CD4-positive, alpha-beta T cell treated with Interleukin-1 beta for 1 hour (primary cell): Measurements from ENCODE around the gene TANGO2.

Experiments
- DNase-seq, 2 donors: peaks; one replicate each; pipeline ENCODE4 v3.0.0-alpha.2; 2020 to 2022

Gene TANGO2

GRCh38 chr22:20027966-20028854, 7.3 kb downstream of the TANGO2 start:
- peak in 1 of 2 donors; percentile 23 for DNase-seq

DNA sequence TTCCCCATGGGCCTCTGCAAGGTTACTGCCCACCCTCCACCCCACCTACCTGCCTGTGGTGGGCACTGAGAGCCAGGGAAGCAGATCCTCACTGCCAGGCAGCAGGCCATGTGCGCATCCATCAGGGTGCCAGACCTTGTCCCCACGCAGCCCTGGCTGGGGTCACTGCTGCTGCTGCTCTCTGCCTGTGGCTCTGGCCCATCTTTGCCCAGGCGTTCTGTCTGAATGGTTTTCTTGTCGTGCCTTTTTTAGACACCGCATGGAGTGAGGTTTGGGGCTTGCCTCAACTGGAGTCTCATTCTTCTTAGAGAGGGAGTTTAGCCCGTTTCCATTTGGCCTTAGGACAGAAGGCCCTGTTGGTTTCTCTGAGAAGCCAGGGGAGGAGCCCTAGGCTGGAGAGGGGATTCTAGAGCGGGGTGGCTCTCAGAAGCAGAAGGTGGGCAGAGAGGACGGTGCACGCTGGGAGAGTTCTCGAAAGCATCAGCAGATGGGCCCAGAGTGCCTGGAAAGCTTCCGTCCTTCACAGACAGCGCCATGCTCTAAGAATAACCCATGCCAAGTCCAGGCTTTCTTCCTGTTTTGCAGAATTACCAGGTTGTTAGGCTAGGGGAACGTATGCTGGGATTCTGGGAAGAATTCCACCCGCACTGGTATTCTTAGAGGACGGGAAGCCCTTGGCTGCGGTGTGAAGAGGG, 8.1 kb downstream of the TANGO2 start:
- no peak for DNase-seq

DNA sequence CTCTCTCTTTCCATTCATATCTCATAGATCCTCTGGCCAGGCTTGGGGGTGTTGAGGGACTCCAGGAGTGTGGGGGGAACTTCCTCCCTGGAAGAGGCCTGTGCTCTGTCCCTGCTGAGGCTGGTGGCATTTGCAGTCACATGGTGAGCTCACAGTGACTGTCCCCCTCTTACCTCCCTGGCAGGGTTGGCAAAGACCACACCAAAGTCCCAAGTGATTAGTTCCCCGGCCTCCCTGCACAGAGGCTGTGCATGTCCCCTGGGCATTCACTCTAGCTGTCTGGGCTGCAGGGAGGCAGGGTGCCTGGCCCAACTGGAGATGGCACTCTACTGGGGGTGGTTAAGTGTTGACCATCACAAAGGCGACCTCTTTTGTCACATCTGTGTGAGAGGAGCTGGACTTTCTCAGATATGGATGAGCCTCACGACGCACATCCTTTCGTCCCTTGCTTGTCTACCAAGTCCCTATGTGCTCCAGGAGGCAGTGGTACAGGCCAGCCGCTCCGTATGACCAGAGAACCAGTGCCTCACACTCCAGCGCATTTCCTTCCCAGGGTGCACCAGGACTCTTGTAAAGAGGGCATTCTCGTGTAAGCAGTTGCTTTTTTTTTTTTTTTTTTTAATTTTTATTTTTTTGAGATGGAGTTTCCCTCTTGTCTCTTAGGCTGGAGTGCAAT, 8.8 kb downstream of the TANGO2 start:
- no peak for DNase-seq

GRCh38 chr22:20031732-20032406, 11.0 kb downstream of the TANGO2 start:
- peak; percentile 46 to 62 for DNase-seq

- no peak for DNase-seq
These were observed 11.6 kb downstream of the TANGO2 start for GRCh38 chr22:20032407-20032991.

DNA sequence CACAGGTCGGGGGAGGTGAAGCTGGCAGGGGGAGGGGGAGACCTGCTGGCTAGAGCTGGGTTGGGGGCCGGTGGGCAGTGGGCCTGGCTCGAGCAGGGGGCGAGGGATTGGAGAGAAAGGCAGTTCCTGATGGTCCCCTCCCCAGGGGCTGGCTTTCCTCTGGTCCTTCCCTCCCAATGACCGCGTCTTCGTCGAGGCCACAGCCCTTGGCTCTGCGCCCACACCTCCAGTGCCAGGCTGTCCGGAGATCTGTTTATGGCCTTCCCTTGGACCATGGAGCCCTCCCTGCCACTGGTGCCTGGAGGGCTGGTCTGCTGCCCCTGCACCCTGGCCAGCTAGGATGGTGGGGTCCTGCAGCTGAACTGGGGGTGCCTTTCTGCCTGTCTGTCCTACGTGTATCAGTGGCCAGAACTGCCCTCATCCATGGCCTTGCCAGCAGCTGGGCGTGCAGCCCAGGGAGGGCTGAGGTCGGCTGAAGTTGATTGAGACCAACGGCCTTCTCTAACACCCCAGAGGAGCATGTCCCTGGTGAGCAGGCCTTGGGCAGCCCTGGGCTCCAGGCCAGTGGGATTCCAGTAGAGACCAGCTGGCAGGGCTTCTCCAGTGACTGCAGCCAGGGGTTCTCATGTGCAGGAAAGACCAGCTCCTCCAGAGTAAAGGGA, 12.3 kb downstream of the TANGO2 start:
- DNase-seq: no peak

DNA sequence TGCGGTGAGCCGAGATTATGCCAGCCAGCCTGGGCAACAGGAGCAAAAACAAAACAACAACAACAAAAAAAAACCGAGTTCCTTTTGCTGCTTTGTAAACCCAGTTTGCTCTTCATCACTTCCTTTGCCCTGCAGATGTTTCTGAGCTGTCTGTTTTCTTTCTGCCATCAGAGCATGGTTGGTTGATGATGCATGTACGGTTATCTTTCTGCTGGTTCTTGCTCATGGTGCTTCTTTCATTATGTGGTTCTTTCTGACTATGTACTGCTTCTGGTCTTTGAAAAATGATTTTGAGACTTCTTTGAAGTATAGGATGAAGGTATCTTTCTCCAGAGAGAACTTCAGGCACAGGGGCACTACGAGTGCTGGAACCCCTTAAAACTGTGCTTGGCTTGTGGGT, 13.2 kb downstream of the TANGO2 start:
- DNase-seq: no peak

DNA sequence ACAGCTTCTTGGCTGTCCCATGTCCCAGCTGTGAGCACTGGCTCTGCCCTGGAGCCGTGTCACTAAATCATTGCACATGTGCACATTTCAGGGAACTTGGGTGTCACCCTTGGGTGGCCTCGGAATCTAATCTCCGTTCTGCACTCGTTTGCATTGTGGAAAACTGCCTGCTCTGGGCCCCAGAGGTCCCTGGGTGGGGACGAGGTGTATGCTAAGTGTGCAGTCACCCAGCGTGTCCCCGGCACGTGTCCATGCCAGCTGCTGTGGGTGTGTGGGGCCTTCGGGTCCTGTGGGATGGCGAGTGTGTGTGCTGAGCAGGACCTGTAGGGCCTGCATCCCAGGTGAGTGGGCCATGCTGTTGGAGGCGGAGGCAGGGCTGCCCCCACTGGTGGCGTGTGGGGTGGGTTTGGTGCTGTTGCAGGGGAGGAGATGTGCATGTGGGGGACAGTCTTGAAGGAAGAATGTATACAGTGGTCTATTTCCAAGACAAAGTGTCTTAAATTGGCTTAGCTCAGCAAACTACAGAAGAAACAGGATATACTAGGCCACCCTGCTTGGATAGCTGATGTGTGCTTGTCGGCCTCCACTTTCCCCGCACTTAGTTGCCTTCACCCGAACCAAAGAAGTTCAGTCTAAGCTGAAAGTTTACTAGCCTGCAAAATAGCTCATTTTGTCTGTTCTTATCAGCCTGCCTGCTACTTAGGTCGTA, 14.6 kb downstream of the TANGO2 start:
- DNase-seq: no peak

GRCh38 chr22:20036084-20036482, 15.2 kb downstream of the TANGO2 start:
- no peak for DNase-seq

GRCh38 chr22:20036535-20037392, 15.9 kb downstream of the TANGO2 start:
- DNase-seq: no peak

DNA sequence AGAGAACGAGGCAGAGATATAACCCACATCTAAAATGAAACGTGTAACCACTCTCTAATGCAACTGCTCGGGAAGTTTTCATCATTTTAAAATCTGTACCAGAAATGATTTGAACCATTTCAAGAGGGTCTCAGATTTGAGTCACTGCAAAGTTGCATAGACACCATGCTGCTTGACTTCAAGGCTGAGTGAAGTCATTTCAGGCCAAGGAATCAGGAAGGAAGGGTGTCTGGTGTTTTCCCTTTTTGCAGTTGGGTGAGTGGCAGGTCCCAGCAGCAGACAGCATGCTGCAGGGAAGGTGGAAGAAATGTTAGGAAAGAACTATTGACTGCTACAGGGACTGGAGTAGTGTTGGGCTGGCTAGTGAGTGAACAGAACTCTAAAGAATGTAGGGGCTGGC, 16.5 kb downstream of the TANGO2 start:
- DNase-seq: no peak

- DNase-seq: no peak
These were observed 17.7 kb downstream of the TANGO2 start for GRCh38 chr22:20038574-20038973.

- no peak for DNase-seq
These were observed 18.9 kb downstream of the TANGO2 start for GRCh38 chr22:20039683-20040325.

DNA sequence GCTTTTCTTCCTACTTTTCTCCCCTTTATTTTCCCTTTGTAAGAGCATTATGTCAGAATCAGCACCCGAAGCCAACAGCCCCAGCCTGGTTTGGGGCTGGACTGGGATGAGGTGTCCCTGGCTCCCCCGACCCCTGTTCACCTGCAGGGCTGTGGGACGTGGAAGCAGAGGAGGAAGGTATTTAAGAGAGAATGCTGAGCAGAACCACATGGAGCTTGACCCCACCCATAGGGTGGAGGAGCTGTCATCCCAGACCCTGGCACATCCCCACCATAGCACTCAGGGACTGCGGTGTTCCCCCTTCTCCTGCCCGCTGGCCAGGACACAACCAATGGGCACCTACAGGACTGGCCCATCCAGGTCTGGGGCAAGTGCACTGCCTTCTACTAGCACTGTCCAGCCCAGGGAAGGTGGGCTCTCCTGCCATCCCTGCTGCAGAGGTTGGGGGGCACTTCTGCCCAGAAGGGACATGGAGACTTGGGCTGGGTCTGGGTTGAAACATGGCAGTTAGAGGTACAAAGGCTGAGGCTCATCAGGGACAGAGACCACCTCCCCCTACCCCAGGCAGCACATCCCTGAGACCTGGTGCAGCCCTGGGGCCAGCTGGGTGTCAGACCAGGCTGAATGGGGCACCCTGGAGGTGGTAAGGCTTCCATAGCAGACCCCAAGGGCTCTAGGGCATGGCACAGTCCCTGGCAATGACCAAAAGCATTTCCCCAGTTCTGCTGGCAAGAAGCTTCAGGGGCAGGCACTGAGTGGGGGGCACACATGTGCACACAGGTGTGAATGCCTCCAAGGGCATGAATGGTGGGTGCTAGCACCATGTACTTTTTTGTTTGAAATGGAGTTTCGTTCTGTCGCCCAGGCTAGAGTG, 19.7 kb downstream of the TANGO2 start:
- DNase-seq: no peak

GRCh38 chr22:20043057-20043996, 22.4 kb downstream of the TANGO2 start:
- DNase-seq: no peak

DNA sequence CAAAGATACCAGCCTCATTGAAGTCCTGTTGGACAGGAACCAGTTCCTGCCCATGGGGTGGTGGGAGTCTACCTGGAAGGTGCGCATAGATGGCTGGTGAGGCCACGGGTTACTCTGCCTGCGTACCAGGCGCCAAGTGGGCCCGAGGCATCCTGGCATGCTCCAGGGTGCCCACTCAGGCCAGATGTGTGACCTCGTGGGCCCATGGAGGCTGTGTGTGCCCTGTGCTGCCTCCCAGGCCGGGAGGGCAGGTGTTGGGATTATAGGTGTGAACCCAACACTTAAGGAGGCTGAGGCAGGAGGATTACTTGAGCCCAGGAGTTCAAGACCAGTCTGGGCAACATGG, 23.1 kb downstream of the TANGO2 start:
- no peak for DNase-seq

GRCh38 chr22:20044495-20045151, 23.7 kb downstream of the TANGO2 start:
- DNase-seq: no peak
